ENCODE measurements around the gene EPN2. TPM values are rescaled to one million over a fixed set of nuclear protein-coding genes. Genes with fewer than 3 reads are reported as not detected.

The EPN2 gene
- total and polyA plus RNA-seq, 2 donors from 2014 or later = 18.0 to 45.4 TPM

GRCh38 chr17:19284005-19284959 is 47.1 kb downstream of the EPN2 start:
- TF ChIP-seq, protein P1, sequence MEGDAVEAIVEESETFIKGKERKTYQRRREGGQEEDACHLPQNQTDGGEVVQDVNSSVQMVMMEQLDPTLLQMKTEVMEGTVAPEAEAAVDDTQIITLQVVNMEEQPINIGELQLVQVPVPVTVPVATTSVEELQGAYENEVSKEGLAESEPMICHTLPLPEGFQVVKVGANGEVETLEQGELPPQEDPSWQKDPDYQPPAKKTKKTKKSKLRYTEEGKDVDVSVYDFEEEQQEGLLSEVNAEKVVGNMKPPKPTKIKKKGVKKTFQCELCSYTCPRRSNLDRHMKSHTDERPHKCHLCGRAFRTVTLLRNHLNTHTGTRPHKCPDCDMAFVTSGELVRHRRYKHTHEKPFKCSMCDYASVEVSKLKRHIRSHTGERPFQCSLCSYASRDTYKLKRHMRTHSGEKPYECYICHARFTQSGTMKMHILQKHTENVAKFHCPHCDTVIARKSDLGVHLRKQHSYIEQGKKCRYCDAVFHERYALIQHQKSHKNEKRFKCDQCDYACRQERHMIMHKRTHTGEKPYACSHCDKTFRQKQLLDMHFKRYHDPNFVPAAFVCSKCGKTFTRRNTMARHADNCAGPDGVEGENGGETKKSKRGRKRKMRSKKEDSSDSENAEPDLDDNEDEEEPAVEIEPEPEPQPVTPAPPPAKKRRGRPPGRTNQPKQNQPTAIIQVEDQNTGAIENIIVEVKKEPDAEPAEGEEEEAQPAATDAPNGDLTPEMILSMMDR (IDR thresholded peaks at IDR 0.05; ENCODE audit: borderline replicate concordance, extremely low read depth, insufficient read depth) = no peak
- FAIRE-seq (no peak), DNase-seq (peak in 1 of 5 donors; percentile 10)
- H3K36me3 ChIP-seq (ENCODE audit: control insufficient read depth in 2 of 3, insufficient read depth in 3 of 3, low read length in 3 of 3) = peaks cover 0 to 6% (median 0%) of the 10 kb centered on the region in 3 donors
- no peak overlapping the region for H3K9ac ChIP-seq (ENCODE audit: low read length in 3 of 3)
- intact Hi-C loops (cut with DNase I) = no loop called here
- H3K9me3 ChIP-seq (ENCODE audit: control insufficient read depth in 2 of 3, insufficient read depth in 1 of 3, low read length in 3 of 3) = no peaks in the 10 kb centered on the region
- no peak overlapping the region for H3K27ac ChIP-seq (ENCODE audit: low read depth in 2 of 2, low read length in 2 of 2)
- H3K4me1 ChIP-seq (ENCODE audit: control insufficient read depth in 2 of 3, insufficient read depth in 2 of 3, low read depth in 1 of 3, low read length in 3 of 3) = peaks cover 0 to 23% (median 10%) of the 10 kb centered on the region in 3 donors
- no peak overlapping the region for H3K4me3 ChIP-seq (ENCODE audit: low read length in 3 of 3)
- no peaks in the 10 kb centered on the region for H3K27me3 ChIP-seq (ENCODE audit: control insufficient read depth, insufficient read depth, low read length)

DNA sequence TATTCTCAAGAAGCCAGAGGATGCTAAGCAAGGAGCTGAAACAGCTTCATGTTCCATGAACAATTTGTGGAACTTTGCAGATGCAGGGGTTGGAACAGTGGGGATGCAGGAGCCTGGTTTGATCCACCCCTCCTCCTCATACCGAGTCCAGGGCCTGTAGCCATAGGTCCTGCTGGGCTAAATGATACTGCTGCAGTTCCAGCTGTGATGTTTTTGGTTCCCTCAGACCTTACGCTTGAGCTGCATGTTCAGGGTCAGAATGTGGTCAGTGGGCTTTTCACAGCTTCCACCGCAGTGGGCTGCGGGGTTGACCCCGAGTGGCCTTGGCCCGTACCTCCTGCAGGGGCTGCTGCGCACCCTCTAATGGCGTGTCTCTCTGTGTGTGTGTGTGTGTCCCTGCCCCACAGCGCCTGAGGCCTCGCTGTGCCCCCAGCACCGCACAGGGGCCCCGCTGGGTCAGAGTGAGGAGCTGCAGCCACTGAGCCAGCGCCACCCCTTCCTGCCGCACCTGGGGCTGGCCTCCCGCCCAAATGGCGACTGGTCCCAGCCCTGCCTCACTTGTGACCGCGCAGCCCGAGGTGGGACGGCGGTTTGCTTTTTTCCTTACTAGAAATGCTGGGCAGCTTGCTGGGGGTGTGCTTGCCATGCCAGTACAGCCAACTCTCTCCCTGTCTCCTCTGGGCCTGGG is 48.2 kb downstream of the EPN2 start:
- H3K4me3 ChIP-seq (ENCODE audit: low read length in 3 of 3) = no peak overlapping the region
- no peak overlapping the region for H3K27ac ChIP-seq (ENCODE audit: low read depth in 2 of 2, low read length in 2 of 2)
- H3K4me1 ChIP-seq (ENCODE audit: control insufficient read depth in 2 of 3, insufficient read depth in 2 of 3, low read depth in 1 of 3, low read length in 3 of 3) = peaks cover 0 to 26% (median 10%) of the 10 kb centered on the region in 3 donors
- H3K36me3 ChIP-seq (ENCODE audit: control insufficient read depth in 2 of 3, insufficient read depth in 3 of 3, low read length in 3 of 3) = peaks cover 0 to 6% (median 0%) of the 10 kb centered on the region in 3 donors
- DNase-seq (no peak), FAIRE-seq (no peak)
- TF ChIP-seq, protein P1 (IDR thresholded peaks at IDR 0.05; ENCODE audit: borderline replicate concordance, extremely low read depth, insufficient read depth) = no peak
- intact Hi-C loops (cut with DNase I) = no loop called here
- H3K27me3 ChIP-seq (ENCODE audit: control insufficient read depth, insufficient read depth, low read length) = no peaks in the 10 kb centered on the region
- H3K9me3 ChIP-seq (ENCODE audit: control insufficient read depth in 2 of 3, insufficient read depth in 1 of 3, low read length in 3 of 3) = no peaks in the 10 kb centered on the region
- H3K9ac ChIP-seq (ENCODE audit: low read length in 3 of 3) = no peak overlapping the region

DNA sequence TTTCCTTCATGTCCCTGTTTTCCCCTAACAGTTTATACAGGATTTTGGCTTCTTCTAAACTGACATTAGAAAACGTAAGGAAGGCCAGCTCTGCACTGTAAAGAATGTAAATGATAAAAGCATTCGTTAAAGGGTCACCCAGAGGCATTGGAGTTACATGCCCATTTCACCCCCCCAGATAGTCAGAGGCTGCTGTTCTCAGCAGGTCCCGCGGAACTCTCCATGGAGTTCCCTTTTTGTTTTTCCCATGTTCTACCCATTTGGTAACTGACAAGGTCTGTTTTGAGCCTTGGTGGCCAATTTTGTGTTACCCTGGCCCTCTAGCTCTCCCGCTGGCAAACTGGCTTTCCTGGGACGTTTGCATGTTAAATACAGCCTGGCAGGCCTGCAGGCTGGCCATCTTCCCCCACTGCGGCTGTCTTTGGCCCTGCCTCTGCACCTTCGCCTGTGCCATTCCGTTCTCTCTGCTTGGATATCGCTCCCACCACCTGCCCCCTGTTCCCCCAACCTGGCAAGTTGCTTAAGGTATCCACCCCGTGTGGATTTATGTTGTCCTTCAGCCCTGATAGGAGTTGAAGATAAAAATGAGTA is 49.7 kb downstream of the EPN2 start:
- peaks cover 0 to 6% (median 0%) of the 10 kb centered on the region in 3 donors for H3K36me3 ChIP-seq (ENCODE audit: control insufficient read depth in 2 of 3, insufficient read depth in 3 of 3, low read length in 3 of 3)
- H3K4me1 ChIP-seq (ENCODE audit: control insufficient read depth in 2 of 3, insufficient read depth in 2 of 3, low read depth in 1 of 3, low read length in 3 of 3) = peaks cover 0 to 26% (median 10%) of the 10 kb centered on the region in 3 donors
- H3K27me3 ChIP-seq (ENCODE audit: control insufficient read depth, insufficient read depth, low read length) = no peaks in the 10 kb centered on the region
- H3K9me3 ChIP-seq (ENCODE audit: control insufficient read depth in 2 of 3, insufficient read depth in 1 of 3, low read length in 3 of 3) = no peaks in the 10 kb centered on the region
- no peak overlapping the region for H3K27ac ChIP-seq (ENCODE audit: low read depth in 2 of 2, low read length in 2 of 2)
- DNase-seq (no peak), FAIRE-seq (no peak)
- TF ChIP-seq, protein P1 (IDR thresholded peaks at IDR 0.05; ENCODE audit: borderline replicate concordance, extremely low read depth, insufficient read depth) = no peak
- intact Hi-C loops (cut with DNase I) = no loop called here
- H3K9ac ChIP-seq (ENCODE audit: low read length in 3 of 3) = no peak overlapping the region
- no peak overlapping the region for H3K4me3 ChIP-seq (ENCODE audit: low read length in 3 of 3)

Measured in kidney (tissue), 14 donors.